ENCODE data around the gene PBX4.
A peak's percentile ranks its signal among the peaks of the same experiment; 100 is the strongest.
"Not testable (repeated sequence)": the region's sequence is repeated elsewhere in the genome, so short reads cannot be mapped to it uniquely, and the experiment has no call there.

The PBX4 gene

DNA sequence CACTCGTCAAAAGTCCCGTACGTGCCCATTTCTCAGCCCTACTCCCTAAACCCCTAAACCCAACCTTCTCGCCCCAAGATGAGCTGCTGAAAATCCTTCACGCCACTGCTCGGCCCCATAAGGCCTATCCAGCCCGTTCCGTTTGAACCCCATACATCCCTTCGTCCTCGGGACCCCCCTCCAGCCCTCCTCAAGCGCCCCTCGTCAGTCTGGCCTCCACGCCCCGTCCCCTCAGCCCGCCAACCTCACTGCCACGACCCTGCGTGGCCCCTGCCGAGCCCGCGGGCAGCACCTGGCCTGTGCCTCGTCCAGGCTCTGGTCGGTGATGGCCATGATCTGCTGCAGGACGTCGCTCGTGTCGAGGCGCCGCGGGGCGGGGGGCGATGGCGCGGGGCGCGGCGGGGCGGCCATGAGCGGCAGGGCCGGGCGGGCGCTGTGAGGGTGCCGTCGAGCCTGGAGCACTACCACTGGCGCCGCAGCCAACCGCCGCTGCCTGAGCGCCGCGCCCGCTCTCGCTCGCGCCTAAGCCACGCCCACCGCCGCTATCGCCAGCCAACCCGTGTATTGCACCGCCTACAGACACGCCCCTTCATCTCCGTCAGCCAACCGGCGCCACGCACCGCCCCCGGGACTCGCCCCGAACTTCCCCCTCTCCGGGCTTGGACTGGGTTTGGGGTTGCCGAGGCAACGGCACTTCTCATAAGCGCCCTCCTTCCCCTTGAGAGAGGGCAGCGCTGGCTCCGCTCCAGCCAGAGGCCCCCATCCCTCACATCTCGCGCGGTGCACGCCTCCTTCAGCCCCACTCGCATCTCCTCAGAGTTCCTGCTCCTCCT is at the start of gene PBX4:
TSS of gene PBX4 (minus strand) at position 469 of the 833 bp plus-strand sequence. CDS start at position 411, 58 bp downstream.
- peak; percentile 97 to 99 (median 98) for DNase-seq (ENCODE audit: low read depth in 4 of 4, low spot score in 1 of 4)

DNA sequence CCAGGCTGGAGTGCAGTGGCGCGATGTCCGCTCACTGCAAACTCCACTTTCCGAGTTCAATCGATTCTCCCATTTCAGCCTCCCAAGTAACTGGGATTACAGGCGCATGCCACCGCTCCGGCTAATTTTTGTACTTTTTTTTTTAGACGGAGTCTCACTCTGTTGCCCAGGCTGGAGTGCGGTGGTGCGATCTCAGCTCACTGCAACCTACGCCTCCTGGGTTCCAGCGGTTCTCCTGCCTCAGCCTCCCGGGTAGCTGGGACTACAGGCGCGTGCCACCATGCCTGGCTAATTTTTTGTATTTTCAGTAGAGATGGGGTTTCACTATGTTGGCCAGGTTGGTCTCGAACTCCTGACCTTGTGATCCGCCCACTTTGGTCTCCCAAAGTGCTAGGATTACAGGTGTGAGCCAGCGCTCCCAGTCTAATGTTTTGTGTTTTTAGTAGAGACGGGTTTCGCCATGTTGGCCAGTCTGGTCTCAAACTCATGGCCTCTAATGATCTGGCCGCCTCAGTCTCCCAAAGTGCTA is 47.0 kb upstream of the PBX4 start:
- not testable (repeated sequence) for DNase-seq (ENCODE audit: low read depth in 4 of 4, low spot score in 1 of 4)

DNA sequence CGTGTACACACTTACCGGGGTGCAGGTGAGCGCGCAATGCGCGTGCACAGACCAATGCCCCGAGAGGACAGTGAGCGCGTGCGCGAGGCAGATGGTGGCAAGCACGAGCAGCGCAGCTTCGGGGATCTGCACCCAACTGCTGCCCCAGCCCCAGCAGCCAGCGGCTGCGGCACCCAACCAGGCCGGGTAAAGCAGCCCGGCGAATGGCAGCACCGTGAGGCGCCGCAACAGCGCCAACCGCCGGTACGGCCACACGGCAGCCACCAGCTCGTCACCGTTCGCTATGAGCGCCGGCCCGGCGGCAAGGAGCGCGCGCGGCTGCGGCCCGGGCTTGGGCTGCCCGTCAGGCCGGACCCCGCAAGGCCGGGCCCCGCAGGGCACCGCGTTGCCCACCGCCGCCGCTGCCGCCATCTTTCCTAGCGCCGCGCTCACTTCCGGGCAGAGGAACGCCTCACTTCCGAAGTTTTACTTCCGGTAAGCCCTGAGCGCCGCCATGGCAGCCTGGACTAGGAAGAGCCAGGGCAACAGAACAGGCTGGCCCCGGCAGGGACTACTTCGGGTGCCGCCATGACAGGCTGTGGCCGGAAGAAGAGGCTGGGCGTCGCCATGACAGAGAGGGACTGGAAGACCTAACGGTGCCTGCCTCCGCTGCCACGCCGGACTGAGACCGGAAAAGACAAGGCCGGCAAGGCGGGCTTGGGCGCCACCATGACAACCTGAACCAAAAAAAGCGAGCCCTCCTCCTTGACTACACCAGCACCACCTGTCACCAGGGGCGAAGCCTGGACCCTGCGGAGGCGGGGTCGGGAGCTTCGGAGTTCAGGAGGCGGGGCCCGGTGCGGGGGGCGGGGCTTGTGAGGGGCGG is 45.0 kb upstream of the PBX4 start, which contains the start of gene ATP13A1:
TSS of gene ATP13A1 (minus strand) at position 421 of the 865 bp plus-strand sequence. CDS start at position 411, 10 bp downstream.
- DNase-seq (ENCODE audit: low read depth in 4 of 4, low spot score in 1 of 4): peak; percentile 75 to 88 (median 80)

- no peak for DNase-seq (ENCODE audit: low read depth in 4 of 4, low spot score in 1 of 4)
Observed at GRCh38 chr19:19662871-19663255, 44.4 kb upstream of the PBX4 start.

DNA sequence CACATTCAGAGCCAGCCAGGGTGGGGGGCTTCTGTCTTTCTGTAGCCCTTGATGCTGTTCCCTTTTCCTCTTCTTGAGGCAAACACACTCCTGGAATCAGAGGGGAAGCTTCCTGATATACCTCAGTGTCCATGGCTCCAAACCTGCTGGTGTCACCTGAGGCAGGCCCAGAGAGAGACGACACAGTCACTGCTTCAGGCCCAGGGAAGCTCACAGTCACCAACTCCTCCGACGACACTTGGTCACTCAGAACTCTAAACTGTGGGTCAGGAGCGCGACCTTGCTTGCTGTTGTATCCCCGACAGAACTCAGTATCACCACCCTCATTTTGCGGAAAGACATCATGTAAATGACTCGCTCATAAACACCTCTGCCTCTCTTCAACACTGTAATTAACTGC is 43.9 kb upstream of the PBX4 start:
- no peak for DNase-seq (ENCODE audit: low read depth in 4 of 4, low spot score in 1 of 4)

- DNase-seq (ENCODE audit: low read depth in 4 of 4, low spot score in 1 of 4): no peak
Observed at GRCh38 chr19:19661675-19662251, 43.3 kb upstream of the PBX4 start.

DNA sequence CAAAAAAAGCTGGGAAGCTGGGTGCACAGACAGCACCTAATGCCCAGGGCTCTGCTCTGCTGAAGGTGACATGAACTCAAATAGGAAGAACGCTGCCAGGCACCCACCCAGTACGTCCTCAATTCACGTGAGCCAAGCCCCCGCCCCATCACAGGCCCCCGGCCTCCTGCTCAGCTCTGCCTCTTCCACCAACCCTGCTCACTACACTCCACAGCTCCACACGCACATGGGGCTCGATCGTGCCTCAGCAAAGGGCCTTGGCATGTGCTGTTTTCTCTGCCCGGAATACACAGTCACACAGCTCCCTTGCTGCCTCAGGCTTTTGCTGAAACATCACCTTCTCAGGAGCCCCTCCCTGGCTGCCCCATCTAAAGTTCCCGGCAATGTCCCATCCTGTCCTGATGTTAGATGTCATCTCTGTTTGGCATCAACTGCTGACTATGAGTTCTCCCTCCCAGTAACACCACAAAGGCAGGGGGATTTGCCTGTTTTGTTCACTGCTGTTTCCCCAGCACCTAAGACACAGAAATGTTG is 42.7 kb upstream of the PBX4 start:
- no peak for DNase-seq (ENCODE audit: low read depth in 4 of 4, low spot score in 1 of 4)

- no peak for DNase-seq (ENCODE audit: low read depth in 4 of 4, low spot score in 1 of 4)
Observed at GRCh38 chr19:19659646-19660245, 41.3 kb upstream of the PBX4 start.

GRCh38 chr19:19657397-19657783 is 38.9 kb upstream of the PBX4 start:
- DNase-seq (ENCODE audit: low read depth in 4 of 4, low spot score in 1 of 4): no peak

- DNase-seq (ENCODE audit: low read depth in 4 of 4, low spot score in 1 of 4): no peak
Observed at GRCh38 chr19:19656451-19657396, 38.2 kb upstream of the PBX4 start.

GRCh38 chr19:19655641-19656343 is 37.3 kb upstream of the PBX4 start:
- DNase-seq (ENCODE audit: low read depth in 4 of 4, low spot score in 1 of 4): no peak

GRCh38 chr19:19655051-19655594 is 36.6 kb upstream of the PBX4 start:
- DNase-seq (ENCODE audit: low read depth in 4 of 4, low spot score in 1 of 4): no peak

GRCh38 chr19:19654441-19654840 is 36.0 kb upstream of the PBX4 start:
- no peak for DNase-seq (ENCODE audit: low read depth in 4 of 4, low spot score in 1 of 4)

DNA sequence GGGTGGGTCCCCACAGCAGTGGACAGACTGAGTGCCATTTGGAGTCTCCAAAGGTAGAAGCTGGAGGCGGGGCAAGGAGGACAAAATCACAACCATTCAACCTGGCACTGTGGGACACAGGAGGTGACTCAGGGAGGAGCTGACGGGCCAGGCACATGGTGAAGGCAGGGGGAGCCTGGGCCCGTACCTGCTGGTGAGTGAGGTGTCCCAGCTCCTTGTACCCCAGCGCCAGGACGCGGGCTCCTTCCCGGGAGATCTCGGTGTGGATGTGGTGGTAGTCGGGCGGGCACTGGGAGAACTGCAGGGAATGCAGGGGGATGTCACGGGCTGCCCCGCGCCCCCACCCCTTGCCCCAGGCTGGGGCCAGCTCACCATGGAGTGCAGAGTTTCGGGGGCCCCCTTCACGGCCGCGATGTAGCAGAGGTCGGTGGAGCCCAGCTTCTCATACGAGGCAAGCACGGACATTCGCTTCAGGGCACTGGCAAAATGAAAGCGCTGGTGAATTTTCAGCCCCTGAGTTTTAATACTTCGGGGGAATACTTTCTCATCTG is 35.2 kb upstream of the PBX4 start:
- no peak for DNase-seq (ENCODE audit: low read depth in 4 of 4, low spot score in 1 of 4)

DNA sequence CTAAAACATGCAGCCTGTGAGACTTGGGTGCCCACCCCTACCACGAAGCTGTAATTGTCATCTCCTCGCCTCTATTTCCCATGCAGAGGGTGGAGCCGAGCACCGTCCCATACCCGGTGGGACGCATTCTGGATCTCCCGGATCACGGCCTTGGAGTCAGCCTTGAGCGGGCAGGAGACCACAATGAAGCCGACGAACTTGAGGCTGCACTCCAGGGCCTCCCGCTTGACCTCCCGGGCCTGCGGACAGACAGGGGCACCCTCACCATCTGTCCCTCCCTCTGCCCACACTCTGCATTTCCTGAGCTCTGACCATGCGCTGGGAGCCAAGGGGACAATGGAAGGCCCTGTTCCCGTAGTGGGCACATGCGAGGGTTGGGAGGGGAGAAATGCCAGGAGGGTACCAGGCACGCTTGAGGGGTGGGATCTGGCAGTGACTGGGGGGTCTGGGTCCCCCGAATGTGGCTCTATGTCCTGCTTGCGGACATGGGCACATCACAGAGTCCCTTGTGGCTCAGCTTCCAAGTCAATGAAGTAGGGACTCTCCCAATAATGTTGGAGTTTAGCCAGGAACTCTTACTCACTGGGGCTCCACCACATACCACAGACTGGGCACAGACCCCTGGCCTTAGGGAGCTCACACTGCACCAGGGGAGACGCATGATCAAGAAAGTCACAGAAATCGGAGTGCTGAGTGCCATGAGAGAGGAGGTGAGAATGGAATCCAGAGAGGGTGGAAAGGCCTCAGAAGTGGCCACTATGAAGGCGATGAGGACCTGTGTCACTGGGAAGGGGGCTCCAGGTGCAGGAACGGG is 34.2 kb upstream of the PBX4 start:
- DNase-seq (ENCODE audit: low read depth in 4 of 4, low spot score in 1 of 4): no peak

DNA sequence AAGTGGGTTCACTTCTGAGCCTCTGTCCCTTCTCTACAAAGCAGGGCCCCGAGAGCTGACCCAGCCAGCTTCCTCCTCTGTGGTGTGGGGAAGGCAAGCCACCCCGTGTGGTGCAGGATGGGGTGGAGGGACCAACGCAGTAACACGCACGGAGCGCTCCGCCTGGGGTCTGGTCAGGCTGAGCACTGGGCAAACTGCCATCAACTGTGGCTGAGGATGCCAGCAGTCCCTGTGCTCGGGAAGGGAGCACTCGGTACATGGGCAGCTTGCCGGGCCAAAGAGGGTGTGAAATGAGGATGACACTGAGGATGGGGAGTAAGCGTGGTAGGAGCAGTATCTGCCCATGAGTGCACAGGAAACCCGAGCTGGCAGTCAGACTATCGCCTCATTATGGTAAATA is 32.6 kb upstream of the PBX4 start:
- DNase-seq (ENCODE audit: low read depth in 4 of 4, low spot score in 1 of 4): no peak

DNA sequence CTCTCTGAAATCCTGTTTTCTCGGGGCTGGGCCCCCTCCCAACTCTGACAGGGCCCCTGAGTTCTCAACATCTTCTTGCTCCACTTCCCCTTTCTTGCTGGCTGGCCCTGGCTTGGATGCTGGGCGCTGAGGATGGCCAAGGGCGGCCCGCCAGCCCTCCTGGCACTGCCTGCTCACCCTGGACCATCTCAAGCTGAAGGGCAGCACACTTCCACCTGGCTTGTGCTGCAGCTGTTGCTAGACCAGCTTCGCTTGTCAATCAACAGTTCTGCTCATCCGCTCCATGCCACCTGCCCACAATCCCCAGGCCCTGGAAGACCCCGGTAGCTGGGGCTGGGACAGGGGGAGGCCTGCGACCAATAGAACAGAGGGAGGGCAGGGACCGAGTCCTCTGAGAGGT is 31.8 kb upstream of the PBX4 start:
- no peak for DNase-seq (ENCODE audit: low read depth in 4 of 4, low spot score in 1 of 4)

DNA sequence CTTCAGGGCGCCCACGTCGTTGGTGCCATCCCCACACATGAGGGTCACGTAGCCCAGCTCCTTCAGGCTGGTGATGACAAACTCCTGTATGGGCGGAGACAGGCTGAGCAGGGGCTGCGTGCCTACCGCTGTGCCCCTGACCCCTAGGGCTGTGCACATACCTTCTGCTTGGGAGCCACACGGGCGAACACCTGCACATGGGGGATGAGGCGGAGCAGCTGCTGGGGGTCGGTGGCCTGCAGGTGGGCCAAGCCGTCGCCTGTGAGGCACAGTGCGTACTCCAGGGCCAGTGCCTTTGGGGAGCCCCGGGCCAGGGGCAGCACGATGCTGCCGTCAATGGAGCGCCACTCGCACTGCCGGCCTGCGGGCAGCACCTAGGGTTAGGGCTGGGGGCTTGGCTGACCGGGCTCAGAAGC is 31.1 kb upstream of the PBX4 start:
- DNase-seq (ENCODE audit: low read depth in 4 of 4, low spot score in 1 of 4): no peak

Data from stimulated activated CD4-positive, alpha-beta T cell treated with anti-CD3 and anti-CD28 coated beads, Interleukin-1b, Interleukin-23, amount 100 ng/mL, for 24 hours (primary cell).